RWPE2 (cell line): ENCODE results near the gene NBPF3.
A peak's percentile ranks its signal among the peaks of the same experiment; 100 is the strongest.
"Not testable (repeated sequence)": the region's sequence is repeated elsewhere in the genome, so short reads cannot be mapped to it uniquely, and the experiment has no call there.

Experiments used
- ATAC-seq: fragments of 200-7000 bp; cut with Tn5 transposase; 3 replicates; pipeline ENCODE4 v1.9.1; 2021; ENCODE audit warnings: low read depth
- DNase-seq: peaks from one replicate; pipeline ENCODE4 v3.0.0-alpha.2; 2020; ENCODE audit warnings: low spot score
- H3K27ac ChIP-seq: fragments of 450-650 bp; 2 replicates; pipeline ENCODE4 v1.5.1; 2017; ENCODE audit warnings: mild to moderate bottlenecking; ENCODE audit not compliant: poor library complexity, severe bottlenecking
- H3K27me3 ChIP-seq: fragments of 250-450 bp; sonication (Bioruptor Pico); 2 replicates; pipeline ENCODE4 v1.5.1; 2021; ENCODE audit warnings: mild to moderate bottlenecking, moderate library complexity; ENCODE audit not compliant: insufficient read depth, poor library complexity, severe bottlenecking
- H3K36me3 ChIP-seq: fragments of 250-450 bp; sonication (Bioruptor Pico); 2 replicates; pipeline ENCODE4 v1.5.1; 2020; ENCODE audit warnings: low read depth, mild to moderate bottlenecking, moderate library complexity
- H3K4me1 ChIP-seq: fragments of 250-450 bp; sonication (Bioruptor Pico); 2 replicates; pipeline ENCODE4 v1.5.1; 2021; ENCODE audit warnings: mild to moderate bottlenecking, moderate library complexity; ENCODE audit not compliant: insufficient read depth, poor library complexity, severe bottlenecking
- H3K4me3 ChIP-seq: fragments of 250-450 bp; sonication (Bioruptor Pico); 2 replicates; pipeline ENCODE4 v1.5.1; 2021; ENCODE audit warnings: mild to moderate bottlenecking, moderate library complexity; ENCODE audit not compliant: severe bottlenecking
- H3K9me3 ChIP-seq: fragments of 250-450 bp; sonication (Bioruptor Pico); 2 replicates; pipeline ENCODE4 v1.5.1; 2021; ENCODE audit warnings: mild to moderate bottlenecking, moderate library complexity; ENCODE audit not compliant: severe bottlenecking
- TF ChIP-seq, protein P1 (sequence below): fragments of 450-650 bp; IDR thresholded peaks from one replicate; pipeline ENCODE4 v1.5.1; 2017; ENCODE audit warnings: mild to moderate bottlenecking, moderate library complexity; ENCODE audit not compliant: poor library complexity, severe bottlenecking

NBPF3 gene

DNA sequence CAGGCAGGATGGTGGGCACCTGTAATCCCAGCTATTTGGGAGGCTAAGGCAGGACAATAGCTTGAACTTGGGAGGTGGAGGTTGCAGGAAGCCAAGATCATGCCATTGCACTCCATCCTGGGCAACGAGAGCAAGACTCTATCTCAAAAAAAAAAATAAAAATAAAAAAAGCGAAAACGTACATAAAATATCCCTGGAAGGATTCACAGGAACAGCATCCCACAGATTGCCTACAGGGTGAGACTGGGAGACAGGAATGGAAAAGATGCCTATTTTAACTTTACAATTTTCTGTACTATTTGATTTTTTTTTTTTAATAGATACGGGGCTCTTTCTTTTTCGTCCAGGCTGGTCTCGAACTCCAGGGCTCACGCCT lies 604 bp upstream of the NBPF3 start:
- Histone ChIP-seq H3K9me3 (no peaks in the 10 kb centered on the region), H3K27me3 (no peaks in the 10 kb centered on the region), H3K4me1 (no peaks in the 10 kb centered on the region), H3K36me3 (no peaks in the 10 kb centered on the region), H3K27ac (peak overlapping the region; percentile 30), H3K4me3 (peak overlapping the region; percentile 50)
- DNase-seq (no peak), ATAC-seq (no peak)
- TF ChIP-seq, protein P1, sequence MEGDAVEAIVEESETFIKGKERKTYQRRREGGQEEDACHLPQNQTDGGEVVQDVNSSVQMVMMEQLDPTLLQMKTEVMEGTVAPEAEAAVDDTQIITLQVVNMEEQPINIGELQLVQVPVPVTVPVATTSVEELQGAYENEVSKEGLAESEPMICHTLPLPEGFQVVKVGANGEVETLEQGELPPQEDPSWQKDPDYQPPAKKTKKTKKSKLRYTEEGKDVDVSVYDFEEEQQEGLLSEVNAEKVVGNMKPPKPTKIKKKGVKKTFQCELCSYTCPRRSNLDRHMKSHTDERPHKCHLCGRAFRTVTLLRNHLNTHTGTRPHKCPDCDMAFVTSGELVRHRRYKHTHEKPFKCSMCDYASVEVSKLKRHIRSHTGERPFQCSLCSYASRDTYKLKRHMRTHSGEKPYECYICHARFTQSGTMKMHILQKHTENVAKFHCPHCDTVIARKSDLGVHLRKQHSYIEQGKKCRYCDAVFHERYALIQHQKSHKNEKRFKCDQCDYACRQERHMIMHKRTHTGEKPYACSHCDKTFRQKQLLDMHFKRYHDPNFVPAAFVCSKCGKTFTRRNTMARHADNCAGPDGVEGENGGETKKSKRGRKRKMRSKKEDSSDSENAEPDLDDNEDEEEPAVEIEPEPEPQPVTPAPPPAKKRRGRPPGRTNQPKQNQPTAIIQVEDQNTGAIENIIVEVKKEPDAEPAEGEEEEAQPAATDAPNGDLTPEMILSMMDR, result no peak

DNA sequence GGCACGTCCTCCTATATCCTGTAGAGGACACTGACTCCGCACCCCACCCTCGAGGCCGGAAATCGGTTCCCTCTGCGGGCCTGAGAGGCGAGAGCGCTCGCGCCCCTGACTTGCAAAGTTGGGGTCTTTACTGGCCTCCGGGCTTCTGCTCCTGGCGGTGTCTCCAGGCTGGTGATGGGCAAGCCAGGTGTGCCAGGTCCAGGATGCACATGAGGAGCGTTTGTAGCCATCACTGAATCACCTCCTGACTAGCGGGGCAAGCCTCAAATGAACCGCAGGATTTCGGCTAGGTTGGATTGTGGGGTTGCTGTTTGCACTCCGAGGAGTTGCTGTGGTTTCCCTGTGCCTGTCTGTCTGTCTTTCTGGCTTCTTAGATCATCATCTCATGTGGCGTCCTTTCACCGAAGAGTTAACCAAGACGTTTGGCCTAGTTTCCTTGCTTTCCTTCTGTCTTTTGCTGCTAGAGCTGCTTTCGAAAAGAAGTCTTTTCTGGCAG lies 741 bp downstream of the NBPF3 start:
- H3K4me1 ChIP-seq, H3K9me3 ChIP-seq, H3K27me3 ChIP-seq, DNase-seq, H3K36me3 ChIP-seq: not testable (repeated sequence)
- Histone ChIP-seq H3K27ac (peak overlapping the region; percentile 30), H3K4me3 (peak overlapping the region; percentile 50)
- ATAC-seq, result peak; percentile 5; the same call in 1 of the 3 replicates

DNA sequence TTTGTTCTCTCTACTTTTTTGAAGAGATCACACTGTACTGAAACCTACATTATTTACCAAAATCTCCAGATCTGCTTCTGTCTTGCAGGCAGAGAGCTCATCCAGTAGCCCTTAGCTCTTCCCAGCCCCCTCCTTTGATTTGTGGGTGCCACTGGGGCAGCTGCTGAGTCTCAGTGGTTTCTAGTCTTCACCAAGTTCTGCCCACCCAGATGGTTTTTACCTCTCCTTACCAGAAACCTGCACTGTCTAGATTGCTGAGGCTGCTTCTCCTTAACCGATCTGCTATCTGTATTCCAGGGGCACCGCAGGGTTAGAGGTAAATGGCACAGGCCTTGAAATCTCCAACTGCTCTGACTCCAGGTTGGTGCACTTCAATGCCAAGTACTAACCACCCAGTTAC lies 6.7 kb downstream of the NBPF3 start:
- not testable (repeated sequence) for H3K4me3 ChIP-seq, DNase-seq, H3K4me1 ChIP-seq, H3K27me3 ChIP-seq, ATAC-seq, H3K9me3 ChIP-seq, H3K27ac ChIP-seq, H3K36me3 ChIP-seq

DNA sequence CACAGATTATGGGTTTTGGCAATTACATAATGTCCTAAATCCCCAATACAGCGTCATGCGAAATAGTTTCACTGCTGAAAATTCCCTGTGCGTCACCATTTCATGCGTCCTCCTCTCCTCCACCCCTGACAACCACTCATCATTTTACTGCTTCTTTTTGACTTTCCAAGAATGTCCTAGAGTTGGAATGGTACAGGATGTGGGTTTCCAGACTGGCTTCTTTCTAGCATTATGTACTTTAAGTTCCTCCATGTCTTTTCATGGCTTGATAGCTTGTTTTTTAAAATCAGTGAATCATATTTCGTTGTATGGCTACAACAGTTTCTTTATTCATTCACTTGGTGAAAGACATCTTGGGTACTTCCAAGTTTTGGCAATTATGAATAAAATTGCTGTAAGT lies 7.4 kb downstream of the NBPF3 start:
- Histone ChIP-seq H3K27me3 (no peaks in the 10 kb centered on the region), H3K4me1 (no peaks in the 10 kb centered on the region), H3K4me3 (no peak overlapping the region), H3K9me3 (no peaks in the 10 kb centered on the region), H3K27ac (no peak overlapping the region), H3K36me3 (no peaks in the 10 kb centered on the region)
- DNase-seq (no peak), ATAC-seq (no peak)
- TF ChIP-seq, protein P1, result no peak

DNA sequence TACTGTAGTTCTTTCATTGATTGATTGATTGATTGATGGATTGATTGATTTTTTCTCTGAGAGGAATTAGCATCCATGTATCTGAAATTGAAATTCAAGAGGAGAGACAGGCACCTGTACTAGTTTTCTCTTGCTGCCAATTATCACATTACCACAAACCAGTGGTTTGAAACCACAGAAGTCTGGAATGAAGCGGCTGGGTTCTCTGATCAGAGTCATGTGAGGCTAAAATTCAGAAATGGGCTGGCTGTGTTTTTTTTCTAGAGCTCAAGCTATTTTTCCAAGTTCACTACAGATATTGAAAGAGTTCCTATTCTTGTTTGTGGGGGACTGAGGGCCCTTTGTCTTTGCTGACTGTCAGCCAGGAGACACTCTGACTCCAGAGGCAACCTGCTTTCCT lies 10.0 kb downstream of the NBPF3 start:
- H3K9me3 ChIP-seq, result no peaks in the 10 kb centered on the region
- H3K36me3 ChIP-seq, result no peaks in the 10 kb centered on the region
- ATAC-seq, result no peak
- H3K4me3 ChIP-seq, result no peak overlapping the region
- DNase-seq, result no peak
- H3K27me3 ChIP-seq, result no peaks in the 10 kb centered on the region
- H3K27ac ChIP-seq, result no peak overlapping the region
- TF ChIP-seq, protein P1, result no peak
- H3K4me1 ChIP-seq, result peaks cover 3% of the 10 kb centered on the region

DNA sequence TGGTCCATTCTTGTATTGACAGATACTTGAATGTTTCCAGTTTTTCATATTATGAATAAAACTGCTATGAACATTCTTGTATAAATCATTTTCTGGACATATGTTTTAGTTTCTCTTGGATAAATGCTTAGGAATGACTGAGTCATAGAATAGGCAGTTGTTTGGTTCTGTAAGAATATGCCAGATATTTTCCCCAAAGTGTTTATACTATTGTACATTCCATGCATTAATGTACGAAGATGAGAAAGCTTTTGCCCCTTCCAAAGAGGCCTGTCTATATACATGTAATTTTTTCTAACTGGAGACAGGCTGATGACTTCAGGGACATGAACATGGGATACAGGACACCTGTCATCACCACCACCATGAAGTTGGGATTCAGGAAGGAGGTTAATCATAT lies 11.3 kb downstream of the NBPF3 start:
- Histone ChIP-seq H3K36me3 (no peaks in the 10 kb centered on the region), H3K4me1 (peaks cover 3% of the 10 kb centered on the region), H3K27me3 (no peaks in the 10 kb centered on the region), H3K9me3 (no peaks in the 10 kb centered on the region), H3K4me3 (no peak overlapping the region), H3K27ac (no peak overlapping the region)
- DNase-seq (no peak), ATAC-seq (no peak)
- TF ChIP-seq, protein P1, result no peak
